ENCODE data around the gene RBM23. TPM values are rescaled to one million over a fixed set of nuclear protein-coding genes. Genes with fewer than 3 reads are reported as not detected.

The RBM23 gene
- total RNA-seq, 2 donors from 2014 or later = 52.0 to 68.6 TPM

DNA sequence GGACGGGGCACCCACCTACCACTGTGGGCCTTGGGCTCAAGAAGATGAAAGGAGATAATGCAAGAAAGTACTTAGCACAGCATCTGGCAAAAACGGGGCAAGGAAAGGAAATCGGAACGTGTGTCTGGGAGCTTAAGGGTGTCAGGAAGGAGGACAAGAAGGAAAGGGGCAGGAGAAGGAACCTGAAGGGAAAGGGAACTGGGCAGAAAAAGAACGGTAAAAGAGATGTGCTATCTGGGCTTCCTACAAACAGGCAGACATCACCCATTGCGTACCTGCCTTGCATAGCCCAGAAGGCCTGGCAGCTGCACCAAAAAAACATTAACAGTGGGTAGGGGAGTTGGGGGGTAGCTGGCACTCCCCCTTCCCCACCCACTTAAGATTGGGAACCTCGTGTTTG, 36.9 kb downstream of the RBM23 start:
- Mint-ChIP-seq H3K4me1 (peaks cover 34% of the 10 kb centered on the region), H3K9me3 (peaks cover 2% of the 10 kb centered on the region), H3K4me3 (no peak overlapping the region), H3K36me3 (ENCODE audit: low read depth) (peaks cover 11% of the 10 kb centered on the region), H3K27ac (no peak overlapping the region), H3K27me3 (ENCODE audit: insufficient read depth) (peaks cover 26% of the 10 kb centered on the region)
- H3K27ac ChIP-seq (ENCODE audit: low read depth, low read length) = peak overlapping the region; percentile 85
- H3K4me1 ChIP-seq (ENCODE audit: control insufficient read depth, insufficient read depth, low read length) = peaks cover 14% of the 10 kb centered on the region
- WGBS, 2 experiments (ENCODE audit: insufficient coverage in 1 of 2, insufficient read length in 1 of 2) = 63 to 76% methylated on average over 5 to 7 of the region's 7 CpGs
- DNase-seq = no peak
- peaks cover 4% of the 10 kb centered on the region for H3K27me3 ChIP-seq (ENCODE audit: control insufficient read depth, insufficient read depth, low read length, poor library complexity, severe bottlenecking)
- H3K9ac ChIP-seq (ENCODE audit: extremely low read depth, low read length, poor library complexity, severe bottlenecking) = peak overlapping the region; percentile 47
- no peaks in the 10 kb centered on the region for H3K9me3 ChIP-seq (ENCODE audit: control insufficient read depth, low read length)
- no peak overlapping the region for H3K4me3 ChIP-seq (ENCODE audit: low read length)
- H3K36me3 ChIP-seq (ENCODE audit: control insufficient read depth, insufficient read depth, low read length) = peaks cover 5% of the 10 kb centered on the region
- TF ChIP-seq CTCF (conservative IDR thresholded peaks at IDR 0.05) = no peak

DNA sequence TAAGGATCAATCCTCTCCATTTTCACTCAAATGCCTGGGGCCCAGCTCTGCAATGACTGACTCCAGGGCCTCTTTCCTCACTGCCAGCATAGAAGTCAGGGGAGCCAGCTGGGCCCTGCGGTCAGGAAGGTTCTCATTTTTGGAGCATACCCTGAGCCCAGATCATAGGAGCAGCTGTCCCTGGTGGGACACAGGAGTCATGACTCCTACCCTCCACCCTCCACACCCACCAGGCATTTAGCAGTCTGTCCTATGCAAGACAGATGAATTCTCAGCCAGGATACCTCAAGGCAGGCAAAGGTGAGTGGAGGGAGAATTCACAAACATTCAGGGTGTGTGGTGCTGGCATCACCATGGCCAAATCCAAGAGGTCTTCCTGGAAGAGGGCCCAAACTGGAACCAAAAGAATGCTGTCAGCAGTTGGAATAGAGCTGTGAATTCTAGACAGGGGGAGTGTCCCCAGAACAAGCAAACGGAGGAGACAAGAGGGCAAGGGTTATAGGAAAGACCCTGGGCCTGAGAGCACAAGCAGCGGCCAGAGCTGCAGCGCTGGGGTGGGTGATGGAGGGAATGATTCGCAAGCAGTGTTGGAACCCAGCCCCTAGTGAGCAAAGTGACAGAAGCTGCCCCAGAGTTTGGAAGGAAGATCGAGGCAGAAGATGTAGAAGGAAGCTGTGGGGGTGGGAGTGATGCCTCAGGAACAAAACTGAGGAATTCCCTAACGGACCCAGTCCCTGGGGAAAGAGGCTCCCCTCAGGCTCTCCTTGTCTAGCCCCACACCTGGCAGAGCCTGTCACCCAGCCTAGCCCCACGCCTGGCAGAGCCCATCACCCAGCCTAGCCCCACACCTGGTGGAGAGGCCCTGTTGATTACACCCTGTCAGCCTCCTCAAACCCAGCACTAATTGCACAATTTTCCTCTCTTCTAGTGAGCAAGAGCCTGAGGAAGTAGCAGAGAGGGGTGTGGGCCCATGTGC, 40.4 kb downstream of the RBM23 start:
- no peak overlapping the region for H3K9ac ChIP-seq (ENCODE audit: extremely low read depth, low read length, poor library complexity, severe bottlenecking)
- no peak overlapping the region for H3K27ac ChIP-seq (ENCODE audit: low read depth, low read length)
- H3K27ac Mint-ChIP-seq = peak overlapping the region; percentile 23
- H3K4me1 ChIP-seq (ENCODE audit: control insufficient read depth, insufficient read depth, low read length) = peaks cover 13% of the 10 kb centered on the region
- no peak overlapping the region for H3K4me3 ChIP-seq (ENCODE audit: low read length)
- TF ChIP-seq CTCF (conservative IDR thresholded peaks at IDR 0.05) = no peak
- 93 to 98% methylated on average over 7 to 8 of the region's 8 CpGs for WGBS, 2 experiments (ENCODE audit: insufficient coverage in 1 of 2, insufficient read length in 1 of 2)
- no peak for DNase-seq
- H3K9me3 Mint-ChIP-seq = no peaks in the 10 kb centered on the region
- peaks cover 25% of the 10 kb centered on the region for H3K4me1 Mint-ChIP-seq
- no peaks in the 10 kb centered on the region for H3K9me3 ChIP-seq (ENCODE audit: control insufficient read depth, low read length)
- H3K4me3 Mint-ChIP-seq = no peak overlapping the region
- no peaks in the 10 kb centered on the region for H3K27me3 ChIP-seq (ENCODE audit: control insufficient read depth, insufficient read depth, low read length, poor library complexity, severe bottlenecking)
- peaks cover 36% of the 10 kb centered on the region for H3K36me3 ChIP-seq (ENCODE audit: control insufficient read depth, insufficient read depth, low read length)
- H3K27me3 Mint-ChIP-seq (ENCODE audit: insufficient read depth) = peaks cover 2% of the 10 kb centered on the region
- H3K36me3 Mint-ChIP-seq (ENCODE audit: low read depth) = peaks cover 28% of the 10 kb centered on the region

GRCh38 chr14:22877000-22877501, 41.9 kb downstream of the RBM23 start:
- Histone ChIP-seq H3K9ac (ENCODE audit: extremely low read depth, low read length, poor library complexity, severe bottlenecking) (no peak overlapping the region), H3K4me3 (ENCODE audit: low read length) (no peak overlapping the region), H3K27me3 (ENCODE audit: control insufficient read depth, insufficient read depth, low read length, poor library complexity, severe bottlenecking) (no peaks in the 10 kb centered on the region), H3K4me1 (ENCODE audit: control insufficient read depth, insufficient read depth, low read length) (peaks cover 2% of the 10 kb centered on the region), H3K27ac (ENCODE audit: low read depth, low read length) (no peak overlapping the region), H3K9me3 (ENCODE audit: control insufficient read depth, low read length) (no peaks in the 10 kb centered on the region), H3K36me3 (ENCODE audit: control insufficient read depth, insufficient read depth, low read length) (peaks cover 36% of the 10 kb centered on the region)
- Mint-ChIP-seq H3K9me3 (no peaks in the 10 kb centered on the region), H3K4me1 (peaks cover 14% of the 10 kb centered on the region), H3K36me3 (ENCODE audit: low read depth) (peaks cover 28% of the 10 kb centered on the region), H3K27ac (no peak overlapping the region), H3K27me3 (ENCODE audit: insufficient read depth) (peaks cover 2% of the 10 kb centered on the region), H3K4me3 (no peak overlapping the region)
- DNase-seq = no peak
- no peak for TF ChIP-seq CTCF (conservative IDR thresholded peaks at IDR 0.05)
- 96 to 100% methylated on average over 12 to 22 of the region's 22 CpGs for WGBS, 2 experiments (ENCODE audit: insufficient coverage in 1 of 2, insufficient read length in 1 of 2)

All from endodermal cell (in vitro differentiated cells).